Calu3 (cell line): ENCODE data around the gene ELMO1. TPM values are rescaled to one million over a fixed set of nuclear protein-coding genes. Genes with fewer than 3 reads are reported as not detected.

ENCODE experiments used
- BruUV-seq: library from RNA; stranded (reverse); fragments of 400-500 nt; replicated peaks from 2 replicates; lab custom pipeline; 2021; lab: Mats Ljungman, UMichigan
- CTCF ChIA-PET: fragments of 300-600 bp; sonication (Branson Sonifier 250); formaldehyde crosslinking; loops from one replicate; lab custom pipeline; 2022; ENCODE audit warnings: antibody characterized with exemption; lab: Charles Lee
- DNase-seq: peaks from one replicate; pipeline ENCODE4 v3.0.0; 2022
- H3K27ac Mint-ChIP-seq: one replicate; pipeline ENCODE4 v1.8.0; 2022; ENCODE audit warnings: mixed read lengths; ENCODE audit not compliant: unreplicated experiment
- H3K27me3 Mint-ChIP-seq: one replicate; pipeline ENCODE4 v1.8.0; 2022; ENCODE audit warnings: mixed read lengths; ENCODE audit not compliant: unreplicated experiment
- H3K36me3 Mint-ChIP-seq: one replicate; pipeline ENCODE4 v1.8.0; 2022; ENCODE audit warnings: mild to moderate bottlenecking, moderate library complexity, mixed read lengths; ENCODE audit not compliant: insufficient read depth, unreplicated experiment
- H3K4me1 Mint-ChIP-seq: one replicate; pipeline ENCODE4 v1.8.0; 2022; ENCODE audit warnings: mild to moderate bottlenecking, low read depth, mixed read lengths; ENCODE audit not compliant: unreplicated experiment
- H3K4me3 Mint-ChIP-seq: one replicate; pipeline ENCODE4 v1.8.0; 2022; ENCODE audit warnings: mild to moderate bottlenecking, low read depth, moderate library complexity, mixed read lengths; ENCODE audit not compliant: unreplicated experiment
- H3K9me3 Mint-ChIP-seq: one replicate; pipeline ENCODE4 v1.8.0; 2022; ENCODE audit warnings: low read depth, mixed read lengths; ENCODE audit not compliant: unreplicated experiment
- CTCF ChIP-seq: fragments of 200-600 bp; IDR thresholded peaks from one replicate; pipeline ENCODE4 v1.8.0; 2022; ENCODE audit warnings: antibody characterized with exemption; ENCODE audit not compliant: unreplicated experiment
- intact Hi-C: fragments of 100-400 bp; cut with micrococcal nuclease; formaldehyde crosslinking; loops from one replicate; pipeline ENCODE4 v1.10.0; 2022; ENCODE audit not compliant: unreplicated experiment
- total RNA-seq: library from RNA; stranded (reverse); gene quantifications from 2 replicates; pipeline ENCODE4 v1.2.3, GENCODE V29; 2022

Gene ELMO1
- total RNA-seq, 1 experiment from 2014 or later, result not detected

GRCh38 chr7:36925207-36925606 is 523.5 kb downstream of the ELMO1 start:
- Mint-ChIP-seq H3K4me3 (no peak overlapping the region), H3K36me3 (no peaks in the 10 kb centered on the region), H3K4me1 (no peaks in the 10 kb centered on the region), H3K27me3 (no peaks in the 10 kb centered on the region), H3K9me3 (no peaks in the 10 kb centered on the region), H3K27ac (no peak overlapping the region)
- TF ChIP-seq CTCF, result no peak
- CTCF ChIA-PET, result interaction anchor here (0.8 kb wide), 1 partner anchor 8 kb away, joined by 3 read pairs; no protein-coding TSS in a partner anchor
- DNase-seq, result no peak
- intact Hi-C loops, result no loop called here
- BruUV-seq, result no TSS peak

DNA sequence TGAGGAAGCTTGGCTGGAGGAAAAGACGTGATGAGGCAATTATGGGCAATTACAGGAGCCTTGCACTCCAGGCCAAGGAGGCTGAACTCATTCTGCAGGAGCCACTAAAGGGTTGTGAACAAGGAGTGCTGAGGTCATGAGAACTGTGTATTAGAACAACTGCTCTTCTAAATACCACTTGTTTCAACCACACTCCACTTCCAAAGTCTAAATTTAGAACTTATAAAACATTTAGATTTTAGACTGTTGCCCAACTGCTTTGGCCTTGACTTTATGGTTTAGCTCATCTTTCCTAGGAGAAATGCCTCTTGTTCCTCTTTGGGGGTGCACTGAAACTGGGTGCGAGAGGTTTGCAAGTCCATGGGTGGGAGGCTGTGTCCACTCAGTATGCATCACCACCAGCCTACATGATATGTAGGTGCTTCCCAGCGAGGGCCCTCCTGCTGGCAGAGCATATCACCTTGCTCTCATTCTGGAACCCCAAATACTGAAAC is 524.7 kb downstream of the ELMO1 start:
- CTCF ChIA-PET, result no interaction called here

GRCh38 chr7:36923185-36923584 is 525.5 kb downstream of the ELMO1 start:
- no peak overlapping the region for H3K4me3 Mint-ChIP-seq
- no peak overlapping the region for H3K27ac Mint-ChIP-seq
- no peak for TF ChIP-seq CTCF
- CTCF ChIA-PET, result no interaction called here
- intact Hi-C loops, result no loop called here
- no peak for DNase-seq
- H3K4me1 Mint-ChIP-seq, result no peaks in the 10 kb centered on the region
- no TSS peak for BruUV-seq
- H3K27me3 Mint-ChIP-seq, result no peaks in the 10 kb centered on the region
- H3K9me3 Mint-ChIP-seq, result no peaks in the 10 kb centered on the region
- H3K36me3 Mint-ChIP-seq, result peaks cover 5% of the 10 kb centered on the region

More for the DNA sequence above, 524.7 kb downstream of the ELMO1 start:
- Mint-ChIP-seq H3K27me3 (no peaks in the 10 kb centered on the region), H3K36me3 (peaks cover 5% of the 10 kb centered on the region), H3K9me3 (no peaks in the 10 kb centered on the region), H3K4me1 (no peaks in the 10 kb centered on the region), H3K27ac (no peak overlapping the region), H3K4me3 (no peak overlapping the region)
- BruUV-seq, result no TSS peak
- no peak for DNase-seq
- intact Hi-C loops, result no loop called here
- TF ChIP-seq CTCF, result no peak

GRCh38 chr7:36920433-36920832 is 528.2 kb downstream of the ELMO1 start:
- DNase-seq, result no peak
- H3K27me3 Mint-ChIP-seq, result peaks cover 9% of the 10 kb centered on the region
- BruUV-seq, result no TSS peak
- peaks cover 5% of the 10 kb centered on the region for H3K36me3 Mint-ChIP-seq
- intact Hi-C loops, result no loop called here
- no peak overlapping the region for H3K27ac Mint-ChIP-seq
- H3K4me1 Mint-ChIP-seq, result no peaks in the 10 kb centered on the region
- no peak for TF ChIP-seq CTCF
- no peaks in the 10 kb centered on the region for H3K9me3 Mint-ChIP-seq
- CTCF ChIA-PET, result no interaction called here
- H3K4me3 Mint-ChIP-seq, result no peak overlapping the region
